ENCODE results near the gene PDIA5. TPM values are rescaled to one million over a fixed set of nuclear protein-coding genes. Genes with fewer than 3 reads are reported as not detected.

The PDIA5 gene
- total RNA-seq, 3 donors from 2014 or later (not counting 1 experiment from before 2014, with no cell fraction given), result 0.59 to 3.3 (median 0.63) TPM

DNA sequence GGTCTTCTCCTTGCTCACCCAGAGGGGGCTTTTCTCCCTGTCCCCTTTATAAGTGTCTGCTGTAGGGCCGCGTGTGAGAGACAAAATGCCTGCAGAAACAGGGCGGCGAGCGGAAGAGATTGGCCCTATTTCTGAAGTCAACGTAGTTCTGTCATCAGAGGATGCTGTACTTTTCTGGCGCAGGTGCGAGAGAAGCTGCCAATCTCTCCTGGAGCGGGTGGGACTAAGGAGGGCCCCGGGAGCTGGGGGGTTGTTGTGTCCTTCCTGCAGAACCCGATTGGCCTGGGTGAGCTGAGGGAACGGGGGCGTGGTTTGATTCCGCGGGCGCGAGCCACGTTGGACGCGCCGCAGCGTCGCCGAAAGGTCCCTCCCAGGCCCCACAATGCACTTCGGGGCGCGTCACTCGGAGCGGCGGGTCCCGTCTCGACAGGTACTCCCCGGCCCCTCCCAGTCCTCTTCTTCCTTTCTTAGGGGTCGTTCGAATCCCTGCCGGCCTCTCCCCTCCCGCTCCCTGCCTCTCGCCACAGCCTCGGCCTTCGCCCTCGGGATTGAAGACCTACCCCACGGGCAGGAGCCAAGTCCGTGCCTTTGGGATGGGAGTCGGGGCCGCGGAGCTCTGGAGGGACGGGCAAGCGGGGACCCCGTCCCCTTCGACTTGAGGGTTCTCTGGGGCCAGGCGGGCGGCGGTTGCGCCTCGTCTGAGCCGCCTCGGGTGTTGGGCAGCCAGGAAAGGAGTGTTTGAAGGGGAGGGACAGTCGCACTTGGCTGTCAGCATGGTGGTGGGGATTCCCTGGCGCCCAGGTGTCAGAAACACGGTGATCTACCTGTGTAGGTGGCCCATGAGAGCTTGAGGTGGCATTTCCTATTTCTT lies 135.0 kb downstream of the PDIA5 start, which contains the start of gene SEC22A:
TSS of gene SEC22A (plus strand) at position 387 of the 871 bp plus-strand sequence. CDS start 7,275 bp downstream, outside the sequence.
- intact Hi-C loops (cut with micrococcal nuclease), result loop anchor here (1.0 to 5.0 kb wide), 4 partner anchors 384 to 639 kb away; partner anchors contain the start of genes DTX3L, HACD2, HSPBAP1 and PARP14
- peak within 1 kb of the TSS; percentile 87 for H3K4me3 ChIP-seq (ENCODE audit: low read length)
- TF ChIP-seq CTCF (IDR thresholded peaks at IDR 0.05), result no peak
- Mint-ChIP-seq H3K4me1 (peaks cover 22 to 26% of the 10 kb centered on the region in 2 donors), H3K27me3 (ENCODE audit: low read depth in 2 of 2) (peaks cover 0 to 3% of the 10 kb centered on the region in 2 donors), H3K36me3 (no peaks in the 10 kb centered on the region), H3K4me3 (peak within 1 kb of the TSS; percentile 95), H3K9me3 (no peaks in the 10 kb centered on the region), H3K27ac (peak within 1 kb of the TSS; percentile 96 to 98)
- H3K36me3 ChIP-seq (ENCODE audit: control insufficient read depth, insufficient read depth, low read length), result no peaks in the 10 kb centered on the region
- under 1% methylated on average over 60 of the region's 60 CpGs for WGBS (ENCODE audit: insufficient coverage)
- no peaks in the 10 kb centered on the region for H3K9me3 ChIP-seq (ENCODE audit: control insufficient read depth, insufficient read depth, low read length)
- peaks cover 15% of the 10 kb centered on the region for H3K4me1 ChIP-seq (ENCODE audit: control insufficient read depth, insufficient read depth, low read length)
- no peaks in the 10 kb centered on the region for H3K27me3 ChIP-seq (ENCODE audit: control insufficient read depth, insufficient read depth, low read length)
- peak within 1 kb of the TSS; percentile 95 for H3K27ac ChIP-seq (ENCODE audit: low read length)
- DNase-seq (peak; percentile 91 to 98), ATAC-seq (peak; percentile 93 to 98 (median 93))

DNA sequence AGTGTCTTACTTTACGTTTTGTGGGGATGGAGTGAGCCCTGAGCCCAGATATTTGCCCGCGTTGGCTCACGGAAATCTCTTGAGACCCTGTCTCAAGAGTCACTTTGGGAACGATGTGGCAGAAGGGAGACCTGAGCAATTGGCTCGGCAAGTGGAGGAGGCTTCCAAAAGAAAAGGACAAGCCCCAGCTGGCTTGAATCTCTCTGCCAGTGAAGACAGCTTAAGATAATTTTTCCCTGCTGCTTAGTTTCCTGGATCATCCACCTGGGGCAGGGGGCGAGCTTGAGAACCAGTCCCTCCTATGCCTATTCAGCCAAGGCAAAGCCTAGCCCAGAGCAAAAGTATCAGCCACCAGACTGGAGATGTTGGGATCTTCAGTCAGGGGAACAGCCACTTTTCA lies 135.6 kb downstream of the PDIA5 start:
- no peak for TF ChIP-seq CTCF (IDR thresholded peaks at IDR 0.05)
- Histone ChIP-seq H3K9me3 (ENCODE audit: control insufficient read depth, insufficient read depth, low read length) (no peaks in the 10 kb centered on the region), H3K27me3 (ENCODE audit: control insufficient read depth, insufficient read depth, low read length) (no peaks in the 10 kb centered on the region), H3K4me1 (ENCODE audit: control insufficient read depth, insufficient read depth, low read length) (peaks cover 15% of the 10 kb centered on the region), H3K36me3 (ENCODE audit: control insufficient read depth, insufficient read depth, low read length) (no peaks in the 10 kb centered on the region), H3K4me3 (ENCODE audit: low read length) (peak overlapping the region; percentile 87), H3K27ac (ENCODE audit: low read length) (peak overlapping the region; percentile 95)
- H3K36me3 Mint-ChIP-seq, result no peaks in the 10 kb centered on the region
- ATAC-seq (no peak), DNase-seq (no peak)
- peak overlapping the region; percentile 96 to 98 for H3K27ac Mint-ChIP-seq
- 4% methylated on average over 7 of the region's 7 CpGs for WGBS (ENCODE audit: insufficient coverage)
- H3K9me3 Mint-ChIP-seq, result no peaks in the 10 kb centered on the region
- intact Hi-C loops (cut with micrococcal nuclease), result loop anchor here (5.0 kb wide), 3 partner anchors 410 to 640 kb away; partner anchors contain the start of genes DTX3L, HSPBAP1, PARP14 and PARP9
- peaks cover 0 to 3% of the 10 kb centered on the region in 2 donors for H3K27me3 Mint-ChIP-seq (ENCODE audit: low read depth in 2 of 2)
- peak overlapping the region; percentile 95 for H3K4me3 Mint-ChIP-seq
- H3K4me1 Mint-ChIP-seq, result peaks cover 22 to 26% of the 10 kb centered on the region in 2 donors

Other genes with a start within 250 kb of the PDIA5 start
- gene SEMA5B, start 39.3 kb upstream of the PDIA5 start, total RNA-seq, result under 1 TPM in 1 of 3 donors, not detected in 2; 0.23 TPM
- 10 to 100 TPM; 16.4 to 21.2 (median 17.0) TPM for gene SEC22A, start 134.9 kb downstream of the PDIA5 start, total RNA-seq

Measured in natural killer cell (primary cell).